ENCODE data around the gene FURIN.
"Not testable (repeated sequence)": the region's sequence is repeated elsewhere in the genome, so short reads cannot be mapped to it uniquely, and the experiment has no call there.

The FURIN gene

DNA sequence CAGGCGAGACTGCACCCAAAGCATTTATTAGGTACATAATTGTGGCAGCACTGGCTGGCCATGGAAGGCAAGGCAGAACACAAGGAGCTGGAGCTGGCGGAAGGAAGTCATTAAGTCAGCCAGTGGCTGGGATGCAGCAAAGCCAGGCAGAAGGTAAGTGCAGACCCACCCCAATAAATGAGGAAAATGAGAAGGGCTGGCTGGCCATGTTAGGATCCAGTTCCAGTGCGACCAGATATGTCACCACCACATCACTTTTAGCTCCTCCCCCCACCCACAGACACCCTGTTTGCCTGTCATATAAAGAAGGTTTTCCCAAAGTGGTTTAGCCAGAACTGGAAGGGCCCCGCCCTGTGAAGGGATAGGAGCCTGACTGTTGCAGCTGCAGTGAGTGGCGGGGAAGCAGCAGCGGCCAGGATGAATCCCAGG lies at the start of gene FURIN:
Gene FURIN (plus strand): TSS at position 328 of the 429 bp plus-strand sequence. CDS start 7,153 bp downstream, outside the sequence.
- DNase-seq (ENCODE audit: low read depth in 2 of 2): no peak

DNA sequence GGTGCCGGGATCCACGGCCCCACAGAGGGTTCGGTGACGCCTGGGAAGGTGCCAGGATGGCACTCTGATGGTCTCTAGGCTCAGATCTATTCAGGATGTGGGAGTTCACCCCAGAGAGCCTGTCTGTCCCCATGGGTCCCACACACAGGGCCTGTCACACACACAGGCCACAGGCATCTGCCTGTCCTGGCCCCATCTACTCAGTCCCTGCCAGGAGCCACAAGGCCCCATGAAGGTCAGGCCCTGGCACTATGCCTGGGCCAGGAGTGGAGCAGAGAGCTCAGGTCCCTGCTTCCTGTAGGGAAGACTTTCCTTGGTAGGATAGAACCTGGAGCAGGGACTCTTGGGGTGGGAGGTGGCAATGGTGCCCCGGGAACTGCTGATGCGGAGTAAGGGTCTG lies 49.0 kb upstream of the FURIN start:
- DNase-seq (ENCODE audit: low read depth in 2 of 2): no peak

DNA sequence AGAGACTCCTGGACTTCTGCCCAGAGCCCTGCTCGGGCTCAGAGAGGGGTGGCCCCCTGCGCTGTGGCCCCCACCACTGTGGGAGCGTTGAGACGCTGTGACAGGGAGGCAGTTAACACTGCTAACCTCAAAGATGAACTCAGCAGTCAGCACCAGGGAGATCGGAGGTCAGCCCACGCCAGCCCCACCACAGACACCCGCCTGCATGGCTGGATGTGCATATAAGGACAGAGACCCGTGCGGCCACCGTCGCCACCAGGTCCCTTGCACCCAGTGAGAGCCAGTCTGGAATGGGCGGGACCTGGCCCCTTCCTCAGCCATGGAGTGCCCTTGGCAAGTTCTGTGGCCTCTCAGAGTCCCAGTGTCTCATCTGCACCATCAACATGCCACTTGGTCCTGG lies 48.5 kb upstream of the FURIN start:
- no peak for DNase-seq (ENCODE audit: low read depth in 2 of 2)

DNA sequence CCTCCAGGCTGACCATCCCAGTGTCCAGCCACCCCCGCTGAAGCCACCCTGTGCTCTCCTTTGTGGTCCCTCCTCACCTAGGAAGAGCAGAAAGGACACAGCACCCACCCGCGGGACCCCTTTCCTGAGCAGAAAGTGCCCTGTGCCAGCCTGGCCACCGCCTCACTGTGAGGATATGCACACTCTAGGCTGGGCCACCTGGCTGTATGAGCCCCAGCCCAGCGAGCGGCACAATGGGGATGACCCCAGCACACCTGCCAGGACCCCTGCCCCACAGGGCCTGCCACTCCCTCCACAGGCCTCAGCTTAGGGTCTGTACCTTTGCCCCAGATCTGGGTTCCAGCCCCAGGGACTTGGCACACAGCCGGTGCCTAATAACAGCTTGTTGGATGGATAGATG lies 47.9 kb upstream of the FURIN start:
- DNase-seq (ENCODE audit: low read depth in 2 of 2): no peak

DNA sequence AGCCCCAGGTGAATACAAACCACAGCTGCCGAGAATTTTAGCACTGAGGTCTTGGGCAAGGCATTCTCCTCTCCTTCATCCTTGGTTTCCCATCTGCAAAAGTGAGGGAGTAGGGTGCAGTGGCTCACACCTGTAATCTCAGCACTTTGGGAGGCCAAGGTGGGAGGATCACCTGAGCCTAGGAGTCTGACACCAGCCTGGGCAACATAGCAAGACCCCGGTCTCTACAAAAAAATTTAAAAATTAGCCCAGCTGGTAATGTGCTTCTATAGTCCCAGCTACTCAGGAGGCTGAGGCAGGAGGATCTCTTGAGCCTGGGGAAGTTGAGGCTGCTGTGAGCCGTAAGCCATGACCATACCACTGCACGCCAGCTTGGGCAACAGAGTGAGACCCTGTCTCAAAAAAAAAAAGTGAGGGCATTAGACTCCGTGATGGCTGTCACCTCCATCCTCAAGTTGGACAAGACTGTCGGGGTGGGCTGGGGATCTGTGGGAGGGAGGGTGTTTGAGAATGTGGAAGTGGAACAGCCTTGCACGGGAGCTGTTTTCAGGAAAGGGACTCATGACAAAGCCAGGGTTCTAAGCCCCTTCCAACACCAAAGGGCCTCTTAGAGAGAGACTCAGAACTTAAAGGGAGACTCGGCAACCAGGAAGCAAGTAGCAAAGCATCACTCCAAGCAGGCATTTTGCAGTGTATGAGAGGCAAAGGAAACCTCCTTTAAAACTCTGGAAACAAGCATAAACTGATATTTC lies 46.0 kb upstream of the FURIN start:
- DNase-seq (ENCODE audit: low read depth in 2 of 2): no peak

DNA sequence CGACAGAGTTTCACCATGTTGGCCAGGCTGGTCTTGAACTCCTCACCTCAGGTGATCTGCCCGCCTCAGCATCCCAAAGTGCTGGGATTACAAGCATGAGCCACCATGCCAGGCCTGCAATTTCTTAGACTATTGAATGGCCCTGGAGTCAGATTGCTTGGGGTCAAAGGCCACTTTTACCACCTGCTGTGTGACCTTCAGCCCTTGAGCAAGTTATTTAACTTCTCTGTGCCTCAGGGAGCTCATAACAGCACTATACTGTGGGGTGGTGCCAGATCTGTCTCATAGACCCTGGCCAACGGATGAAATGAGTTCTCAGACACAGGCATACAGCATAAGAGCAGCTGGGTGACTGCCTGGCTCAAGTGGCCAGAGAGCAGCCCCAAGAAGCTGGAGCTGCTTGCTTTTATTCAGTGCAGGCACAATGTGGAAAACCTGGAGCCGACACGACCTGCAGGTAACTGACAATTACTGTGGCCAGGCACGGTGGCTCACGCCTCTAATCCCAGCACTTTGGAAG lies 44.9 kb upstream of the FURIN start:
- DNase-seq (ENCODE audit: low read depth in 2 of 2): no peak

DNA sequence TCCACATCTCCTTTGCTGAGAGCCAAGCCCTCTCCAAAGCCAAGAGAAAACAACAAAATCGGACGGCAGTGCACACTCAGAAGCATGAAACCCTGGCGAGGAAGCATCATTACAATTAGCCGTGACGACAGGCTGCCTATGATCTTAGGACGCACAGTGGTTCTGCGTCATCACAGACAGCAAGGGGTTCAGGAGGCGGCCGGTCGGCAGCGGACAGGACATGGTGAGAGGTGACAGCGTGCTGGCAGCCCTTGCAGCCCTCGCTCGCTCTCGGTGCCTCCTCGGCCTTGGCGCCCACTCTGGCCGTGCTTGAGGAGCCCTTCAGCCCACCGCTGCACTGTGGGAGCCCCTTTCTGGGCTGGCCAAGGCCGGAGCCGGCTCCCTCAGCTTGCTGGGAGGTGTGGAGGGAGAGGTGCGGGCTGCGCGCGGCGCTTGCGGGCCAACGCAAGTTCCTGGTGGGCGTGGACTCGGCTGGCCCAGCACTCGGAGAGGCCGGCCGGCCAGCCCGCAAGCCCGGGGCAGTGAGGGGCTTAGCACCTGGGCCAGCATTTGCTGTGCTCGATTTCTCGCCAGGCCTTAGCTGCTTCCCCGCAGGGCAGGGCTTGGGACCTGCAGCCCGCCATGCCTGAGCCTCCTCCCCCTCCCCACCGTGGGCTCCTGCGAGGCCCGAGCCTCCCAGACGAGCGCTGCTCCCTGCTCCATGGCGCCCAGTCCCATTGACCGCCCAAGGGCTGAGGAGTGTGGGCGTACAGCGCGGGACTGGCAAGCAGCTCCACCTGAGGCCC lies 43.1 kb upstream of the FURIN start:
- DNase-seq (ENCODE audit: low read depth in 2 of 2): not testable (repeated sequence)

DNA sequence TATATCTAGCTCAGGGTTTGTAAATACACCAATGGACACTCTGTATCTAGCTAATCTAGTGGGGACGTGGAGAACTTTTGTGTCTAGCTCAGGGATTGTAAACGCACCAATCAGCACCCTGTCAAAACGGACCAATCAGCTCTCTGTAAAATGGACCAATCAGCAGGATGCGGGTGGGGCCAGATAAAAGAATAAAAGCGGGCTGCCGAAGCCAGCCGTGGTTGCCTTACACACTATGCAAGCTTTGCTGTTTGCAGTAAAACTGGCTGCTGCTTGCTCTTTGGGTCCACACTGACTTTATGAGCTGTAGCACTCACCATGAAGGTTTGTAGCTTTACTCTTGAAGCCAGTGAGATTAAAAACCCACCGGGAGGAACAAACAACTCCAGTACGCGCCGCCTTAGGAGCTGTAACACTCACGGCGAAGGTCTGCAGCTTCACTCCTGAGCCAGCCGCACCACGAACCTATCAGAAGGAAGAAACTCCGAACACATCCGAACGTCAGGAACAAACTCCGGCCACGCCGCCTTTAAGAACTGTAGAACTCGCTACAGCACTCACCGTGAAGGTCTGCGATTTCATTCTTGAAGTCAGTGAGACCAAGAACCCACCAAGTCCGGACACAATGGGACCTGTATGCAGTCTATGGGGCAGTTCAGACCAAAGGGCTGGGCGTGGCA lies 42.0 kb upstream of the FURIN start:
- DNase-seq (ENCODE audit: low read depth in 2 of 2): not testable (repeated sequence)

DNA sequence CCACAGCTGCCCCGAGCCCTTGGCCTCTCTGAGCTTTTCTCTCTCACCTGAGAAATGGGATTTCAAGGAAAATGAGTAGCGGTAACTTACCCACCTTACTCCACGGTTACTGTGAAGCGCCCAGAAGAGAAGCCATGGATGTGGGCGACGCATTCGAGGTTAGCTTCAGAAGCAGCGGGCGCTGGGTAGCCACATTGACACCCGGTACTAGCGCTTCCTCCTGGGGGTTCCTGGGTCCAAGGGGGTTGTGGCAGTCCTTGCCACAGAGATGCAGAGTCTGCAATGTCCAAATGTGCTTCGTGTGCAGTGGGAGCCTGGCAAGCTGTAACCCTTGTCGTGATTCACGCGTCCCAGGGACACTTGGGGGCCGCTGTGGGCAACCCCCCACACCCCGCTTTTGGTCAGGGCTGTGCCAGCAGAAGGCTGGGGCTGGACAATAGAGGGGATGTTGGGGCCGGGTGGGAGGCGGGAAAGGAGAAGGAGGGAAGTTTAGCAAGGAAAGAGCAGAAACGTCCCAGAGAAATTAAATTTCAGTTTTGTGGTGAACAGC lies 41.4 kb upstream of the FURIN start:
- DNase-seq (ENCODE audit: low read depth in 2 of 2): no peak

DNA sequence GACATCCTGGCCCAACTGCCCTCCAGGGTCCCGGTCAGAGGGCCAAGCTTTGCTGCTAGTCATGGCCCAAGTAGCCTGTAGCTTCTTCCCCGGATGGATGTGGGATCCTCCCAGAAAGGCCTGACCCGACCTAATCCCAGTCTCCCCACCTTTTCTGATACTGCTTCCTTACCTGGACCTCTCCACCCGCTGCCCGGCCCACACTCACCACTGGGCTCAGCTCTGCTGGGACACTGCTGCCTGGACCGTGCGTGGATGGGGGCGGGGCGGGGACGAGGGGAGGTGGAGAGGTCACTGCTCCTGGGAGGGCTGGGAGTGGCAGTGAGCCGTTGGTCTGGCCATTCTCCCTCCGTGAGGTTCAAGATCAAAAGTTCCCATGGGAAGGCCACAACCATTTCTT lies 40.3 kb upstream of the FURIN start:
- DNase-seq (ENCODE audit: low read depth in 2 of 2): no peak

DNA sequence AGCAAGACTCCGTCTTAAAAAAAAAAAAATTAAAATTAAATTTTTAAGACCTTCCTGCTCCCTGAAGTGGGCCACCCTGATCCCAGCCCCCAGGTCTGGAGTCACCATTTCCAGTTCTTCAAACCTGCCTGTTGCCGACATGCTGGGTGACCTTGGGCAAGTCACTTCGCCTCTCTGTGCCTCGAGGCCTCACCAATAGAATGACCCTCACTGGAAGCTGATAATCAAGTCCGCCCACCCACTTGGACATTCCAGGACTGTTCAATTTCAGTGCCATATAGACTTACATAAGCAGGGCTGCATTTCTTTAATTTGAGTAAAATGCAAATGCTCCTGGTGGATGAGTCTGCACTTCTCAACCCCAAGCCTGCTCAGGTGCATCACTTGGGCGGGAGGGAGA lies 39.3 kb upstream of the FURIN start:
- no peak for DNase-seq (ENCODE audit: low read depth in 2 of 2)

DNA sequence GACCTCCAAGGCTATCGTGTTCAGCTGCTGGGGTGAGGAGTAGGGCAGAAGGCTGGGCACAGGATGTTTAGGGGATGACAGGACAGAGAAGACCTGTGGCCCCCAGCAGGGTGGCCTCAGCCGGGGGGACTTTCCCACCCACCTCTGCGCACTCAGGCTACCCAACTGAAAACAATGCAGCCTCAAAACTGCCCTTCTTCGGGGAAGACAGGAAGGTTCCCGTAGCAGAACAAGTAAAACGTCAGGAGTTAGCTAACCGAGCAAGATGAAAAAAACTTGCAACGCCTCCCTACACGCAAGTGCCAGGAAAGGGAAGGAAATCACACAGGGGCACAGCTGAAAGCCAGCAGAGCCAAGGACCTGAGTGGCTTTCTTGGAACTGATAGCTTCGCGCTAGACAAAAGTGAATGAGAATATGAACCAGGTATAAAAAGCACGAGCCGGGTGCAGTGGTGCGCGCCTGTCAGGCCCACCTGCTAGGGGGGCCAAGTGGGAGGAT lies 38.4 kb upstream of the FURIN start:
- DNase-seq (ENCODE audit: low read depth in 2 of 2): no peak

DNA sequence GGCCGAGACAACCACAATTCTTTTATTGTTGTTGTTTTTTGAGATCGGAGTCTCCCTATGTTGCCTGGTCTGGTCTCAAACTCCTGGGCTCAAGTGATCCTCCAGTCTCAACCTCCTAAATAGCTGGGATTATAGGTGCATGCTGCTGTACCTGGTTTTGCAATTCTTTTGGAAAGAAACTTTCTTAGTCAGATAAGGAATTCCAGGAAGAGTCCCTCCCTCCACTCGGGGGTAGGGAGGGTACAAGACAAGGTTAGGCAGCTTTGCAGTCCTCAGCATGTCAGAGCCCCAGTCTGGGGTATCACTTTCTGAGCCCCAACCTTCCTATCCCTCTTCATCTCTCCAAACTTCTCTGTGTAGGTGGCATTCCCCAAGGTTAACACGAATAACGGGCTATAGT lies 33.8 kb upstream of the FURIN start:
- DNase-seq (ENCODE audit: low read depth in 2 of 2): no peak

DNA sequence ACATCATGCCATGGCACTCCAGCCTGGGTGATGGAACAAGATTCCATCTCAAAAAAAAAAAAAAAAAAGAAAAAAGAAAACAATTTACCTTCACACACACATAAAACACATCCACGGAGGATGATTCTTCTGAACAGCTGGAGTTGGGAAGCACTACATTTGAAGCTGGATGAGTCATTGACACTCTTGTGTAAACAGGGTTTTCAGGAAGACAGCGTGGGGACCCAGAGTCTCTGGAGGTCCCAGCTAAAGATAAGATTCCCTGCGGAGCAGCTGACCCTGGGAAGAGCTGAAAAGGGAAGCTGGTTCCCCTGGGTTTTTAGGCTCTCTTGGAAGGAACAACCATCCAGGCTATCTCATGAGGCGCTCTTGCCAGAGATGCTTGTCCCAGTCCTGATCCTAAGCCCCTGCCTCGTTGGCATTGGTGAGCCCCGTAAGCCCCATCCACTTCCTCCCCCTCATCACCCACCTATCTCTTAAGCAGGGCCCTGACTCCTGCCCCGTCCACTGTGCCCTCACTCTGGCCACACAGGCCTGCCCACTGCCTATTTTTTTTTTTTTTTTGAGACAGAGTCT lies 32.0 kb upstream of the FURIN start:
- no peak for DNase-seq (ENCODE audit: low read depth in 2 of 2)

DNA sequence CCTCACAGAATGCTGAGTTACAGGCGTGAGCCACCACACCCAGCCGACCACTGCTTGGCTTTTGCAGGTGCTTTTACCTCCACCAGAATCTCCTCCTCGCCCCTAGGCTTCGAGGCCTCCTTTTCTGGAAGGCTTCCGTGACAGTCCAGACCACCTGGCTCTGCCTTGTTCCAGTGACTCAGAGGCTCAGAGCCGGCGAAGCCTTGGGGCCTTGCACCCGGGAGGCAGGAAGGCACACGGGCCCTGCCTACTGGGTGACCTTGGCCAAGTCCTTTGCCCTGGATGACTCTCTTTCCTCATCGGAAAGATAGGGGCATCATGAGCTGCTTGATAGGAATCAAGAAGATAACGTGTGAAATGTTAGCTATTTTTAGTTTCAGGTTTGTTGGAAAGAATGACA lies 31.3 kb upstream of the FURIN start:
- no peak for DNase-seq (ENCODE audit: low read depth in 2 of 2)

DNA sequence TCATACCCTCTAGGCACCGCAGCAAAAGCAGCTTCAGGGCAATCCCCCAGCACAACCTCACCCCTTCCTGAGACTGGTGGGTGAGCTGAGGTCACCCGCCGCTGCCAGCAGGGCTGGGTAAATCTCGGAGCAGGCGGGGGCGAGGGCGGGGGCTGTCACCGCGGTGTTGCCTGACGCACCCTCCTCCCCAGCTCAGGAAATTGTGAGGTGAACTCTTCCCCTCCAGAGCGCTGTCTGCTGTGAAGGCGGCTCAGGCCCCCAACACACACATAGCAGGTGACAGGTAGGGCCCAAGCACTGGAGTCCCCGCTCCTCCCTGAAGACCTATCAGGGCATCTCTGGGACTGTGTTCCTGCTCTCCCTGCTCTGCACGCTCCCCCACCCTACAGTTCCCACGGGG lies 30.2 kb upstream of the FURIN start:
- DNase-seq (ENCODE audit: low read depth in 2 of 2): peak; percentile 69 to 73

DNA sequence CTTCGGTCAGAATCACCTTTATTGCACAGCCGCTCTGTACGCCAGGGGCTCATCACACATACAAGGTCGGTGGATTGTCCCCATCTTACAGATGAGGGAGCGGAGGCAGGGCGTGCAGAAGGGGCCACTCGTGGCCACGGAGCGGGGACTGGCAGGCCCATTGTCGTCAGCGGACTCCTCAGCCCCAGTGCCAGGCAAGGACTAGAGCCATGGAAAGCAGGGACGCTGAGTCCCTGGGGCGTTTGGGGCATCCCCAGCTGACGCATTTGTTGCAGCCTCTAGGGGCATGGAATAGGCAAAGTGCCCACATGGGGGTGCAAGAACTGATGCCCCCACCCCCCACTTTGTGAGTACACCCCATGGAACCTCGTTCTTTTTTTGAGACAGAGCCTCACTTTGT lies 29.8 kb upstream of the FURIN start:
- no peak for DNase-seq (ENCODE audit: low read depth in 2 of 2)

DNA sequence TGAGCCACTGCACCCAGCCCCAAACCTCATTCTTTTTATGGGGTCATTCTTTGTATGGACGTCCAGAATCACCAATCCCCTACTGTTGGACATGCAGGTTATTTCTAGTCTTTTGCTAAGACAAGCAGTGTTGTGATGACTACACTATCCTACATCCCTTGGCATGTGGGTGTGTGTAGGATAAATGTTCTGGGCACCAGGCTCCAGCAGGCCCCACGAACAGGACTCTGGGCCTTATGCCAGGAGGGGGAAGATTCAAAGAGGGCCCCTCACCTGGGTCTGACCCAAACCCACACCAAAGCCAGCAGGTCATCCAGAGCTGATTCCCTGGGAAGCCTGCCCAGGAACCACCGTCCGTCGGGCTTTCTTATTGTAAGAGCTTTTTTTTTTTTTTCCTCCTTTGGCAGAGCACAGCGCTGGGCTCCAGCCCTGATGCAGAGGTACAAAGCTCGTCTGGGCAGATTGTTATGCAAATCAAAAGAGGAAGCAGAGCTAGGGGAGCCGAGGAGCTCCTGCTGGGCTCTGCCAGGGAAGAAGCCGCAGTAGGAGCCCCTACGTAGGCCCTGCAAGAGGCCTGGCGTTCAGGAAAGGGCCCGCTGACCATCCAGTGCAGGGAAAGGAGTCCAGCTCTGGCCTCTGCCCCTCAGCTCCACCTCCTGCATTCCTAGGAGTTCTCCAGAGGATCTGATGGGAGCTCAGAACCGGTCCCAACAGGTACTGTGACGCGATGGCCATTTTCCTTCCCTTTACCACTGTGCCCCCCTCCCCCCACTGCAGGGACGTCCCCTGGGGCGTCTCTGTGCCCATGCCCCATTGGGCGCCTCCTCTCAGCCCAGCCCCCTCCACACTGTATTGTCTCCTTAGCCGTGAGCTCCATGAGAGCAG lies 29.0 kb upstream of the FURIN start:
- no peak for DNase-seq (ENCODE audit: low read depth in 2 of 2)

DNA sequence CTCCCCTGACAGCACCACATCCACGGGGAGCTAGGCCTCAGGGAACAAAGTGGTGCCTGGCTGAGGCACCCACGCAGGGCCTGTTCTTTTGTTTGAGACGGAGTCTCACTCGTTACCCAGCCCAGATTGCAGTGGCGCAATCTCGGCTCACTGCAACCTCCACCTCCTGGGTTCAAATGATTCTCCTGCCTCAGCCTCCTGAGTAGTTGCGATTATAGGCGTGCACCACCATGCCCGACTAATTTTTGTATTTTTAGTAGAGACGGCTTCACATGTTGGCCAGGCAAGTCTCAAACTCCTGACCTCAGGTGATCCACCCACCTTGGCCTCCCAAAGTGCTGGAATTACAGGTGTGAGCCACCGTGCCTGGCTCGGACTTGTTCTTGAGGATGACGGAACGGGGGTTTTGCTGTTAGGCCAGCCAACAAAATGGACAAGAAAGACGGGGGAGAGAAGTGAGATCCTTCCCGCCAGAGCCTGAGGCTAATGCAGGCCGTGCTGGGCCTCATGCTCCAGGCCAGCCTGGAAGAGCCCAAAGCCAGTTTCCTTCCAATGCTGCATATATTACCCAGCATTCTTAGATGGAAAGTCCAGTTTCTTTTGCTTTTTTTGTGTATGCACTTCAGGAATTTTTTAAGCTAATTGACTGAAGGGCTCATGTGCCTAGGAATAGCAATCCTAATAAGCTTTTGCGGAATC lies 28.1 kb upstream of the FURIN start:
- DNase-seq (ENCODE audit: low read depth in 2 of 2): no peak

DNA sequence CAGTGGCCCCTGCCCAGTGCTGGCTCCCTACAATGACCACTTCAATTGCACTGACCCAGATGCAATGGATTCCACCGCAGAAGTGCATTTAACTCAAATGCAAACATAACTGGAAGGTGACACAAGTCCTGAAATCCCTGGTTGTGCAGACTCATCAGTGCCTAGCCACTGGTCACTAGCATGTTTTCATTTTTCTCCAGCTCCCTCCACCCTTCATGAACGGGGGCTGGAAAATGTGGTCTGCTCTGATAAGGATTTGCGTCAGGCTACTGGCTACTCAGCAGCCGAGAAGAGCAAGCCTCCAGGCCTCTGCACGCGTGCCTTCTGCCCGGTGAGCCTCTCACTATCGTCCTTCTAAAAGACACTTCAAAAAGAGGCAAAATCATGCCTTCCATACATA lies 27.4 kb upstream of the FURIN start:
- DNase-seq (ENCODE audit: low read depth in 2 of 2): no peak
